Karpas-422 (cell line): ENCODE results near the gene INSYN2A. TPM values are rescaled to one million over a fixed set of nuclear protein-coding genes. Genes with fewer than 3 reads are reported as not detected.

Source experiments
- DNase-seq: peaks from one replicate; pipeline ENCODE4 v3.0.0-alpha.2; 2015
- H2AFZ ChIP-seq: fragments of 200-600 bp; sonication (generic); 2 replicates; pipeline ENCODE4 v1.6.1; 2014; ENCODE audit warnings: antibody characterized with exemption, low read length, mixed read lengths
- H3K27ac ChIP-seq: fragments of 200-600 bp; sonication (generic); 2 replicates; pipeline ENCODE4 v1.5.1; 2014; ENCODE audit warnings: mild to moderate bottlenecking, low read length, moderate library complexity
- H3K27me3 ChIP-seq: fragments of 200-600 bp; sonication (generic); 2 replicates; pipeline ENCODE4 v1.6.1; 2014; ENCODE audit warnings: low read length, mixed read lengths
- H3K36me3 ChIP-seq: fragments of 200-600 bp; sonication (generic); 2 replicates; pipeline ENCODE4 v1.6.1; 2014; ENCODE audit warnings: low read length, mixed read lengths; ENCODE audit not compliant: insufficient read depth
- H3K4me1 ChIP-seq: fragments of 200-600 bp; sonication (generic); 2 replicates; pipeline ENCODE4 v1.6.1; 2014; ENCODE audit warnings: mild to moderate bottlenecking, low read length, mixed read lengths
- H3K4me2 ChIP-seq: fragments of 200-600 bp; sonication (generic); 2 replicates; pipeline ENCODE4 v1.6.1; 2014; ENCODE audit warnings: low read length, low read depth, mild to moderate bottlenecking; ENCODE audit not compliant: poor library complexity, severe bottlenecking
- H3K4me3 ChIP-seq: fragments of 200-600 bp; sonication (generic); 2 replicates; pipeline ENCODE4 v1.5.1; 2014; ENCODE audit warnings: mild to moderate bottlenecking, antibody characterized with exemption, low read length, mixed read lengths
- H3K79me2 ChIP-seq: fragments of 200-600 bp; sonication (generic); 2 replicates; pipeline ENCODE4 v1.6.1; 2014; ENCODE audit warnings: mild to moderate bottlenecking, low read length, mixed read lengths
- H3K9ac ChIP-seq: fragments of 200-600 bp; sonication (generic); 2 replicates; pipeline ENCODE4 v1.6.0; 2014; ENCODE audit warnings: low read length
- H3K9me2 ChIP-seq: fragments of 200-600 bp; sonication (generic), shearing (Covaris generic); replicated peaks from 2 replicates; pipeline ENCODE4 v1.6.0; 2014; ENCODE audit warnings: mild to moderate bottlenecking, low read length, moderate library complexity; ENCODE audit not compliant: insufficient read depth
- H3K9me3 ChIP-seq: fragments of 300-700, 200-600 bp; sonication (generic); 2 replicates; pipeline ENCODE4 v1.6.1; 2014; ENCODE audit warnings: low read length, mixed read lengths
- H4K20me1 ChIP-seq: fragments of 200-600 bp; sonication (generic); 2 replicates; pipeline ENCODE4 v1.6.1; 2014; ENCODE audit warnings: mild to moderate bottlenecking, antibody characterized with exemption, low read length, low read depth; ENCODE audit not compliant: insufficient read depth
- total RNA-seq: library from RNA; depleted of rRNA; stranded (reverse); fragments of >200 nt; shearing (Covaris generic); gene quantifications from 2 replicates; pipeline ENCODE4 v1.2.3, GENCODE V29; 2014; ENCODE audit warnings: low replicate concordance

Gene INSYN2A
- total RNA-seq, 1 experiment from 2014 or later, result not detected

DNA sequence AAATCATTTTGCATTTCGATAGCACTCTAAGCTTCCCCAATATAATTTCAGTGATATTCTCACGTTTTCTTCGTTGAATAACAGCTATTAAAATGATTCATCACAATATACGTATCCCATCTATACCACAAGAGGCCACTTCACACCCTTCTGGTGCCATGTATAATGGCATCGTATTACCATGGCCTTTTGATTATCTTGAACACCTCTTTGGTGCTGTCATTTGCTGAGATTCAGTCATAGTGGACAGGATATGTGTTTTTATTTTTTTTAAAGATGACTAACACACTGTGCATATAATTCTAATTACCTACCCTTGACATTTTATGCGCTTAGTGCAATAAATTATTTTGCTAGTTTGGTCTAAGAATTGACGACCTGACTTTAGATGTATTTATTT, 6.7 kb upstream of the INSYN2A start:
- Histone ChIP-seq H3K9me2 (no peaks in the 10 kb centered on the region), H3K9me3 (no peaks in the 10 kb centered on the region), H3K27me3 (no peaks in the 10 kb centered on the region), H2AFZ (no peak overlapping the region), H3K79me2 (no peaks in the 10 kb centered on the region), H3K27ac (no peak overlapping the region), H3K4me2 (no peak overlapping the region), H3K9ac (no peak overlapping the region), H3K36me3 (no peaks in the 10 kb centered on the region), H4K20me1 (no peaks in the 10 kb centered on the region), H3K4me3 (no peak overlapping the region), H3K4me1 (no peaks in the 10 kb centered on the region)
- no peak for DNase-seq

GRCh38 chr10:127200646-127201045, 4.3 kb upstream of the INSYN2A start:
- no peaks in the 10 kb centered on the region for H3K4me1 ChIP-seq
- no peaks in the 10 kb centered on the region for H4K20me1 ChIP-seq
- no peaks in the 10 kb centered on the region for H3K36me3 ChIP-seq
- H3K27me3 ChIP-seq, result no peaks in the 10 kb centered on the region
- H3K79me2 ChIP-seq, result no peaks in the 10 kb centered on the region
- no peaks in the 10 kb centered on the region for H3K9me2 ChIP-seq
- no peak overlapping the region for H3K4me3 ChIP-seq
- no peak overlapping the region for H2AFZ ChIP-seq
- no peak overlapping the region for H3K4me2 ChIP-seq
- no peak overlapping the region for H3K27ac ChIP-seq
- no peaks in the 10 kb centered on the region for H3K9me3 ChIP-seq
- DNase-seq, result no peak
- no peak overlapping the region for H3K9ac ChIP-seq

DNA sequence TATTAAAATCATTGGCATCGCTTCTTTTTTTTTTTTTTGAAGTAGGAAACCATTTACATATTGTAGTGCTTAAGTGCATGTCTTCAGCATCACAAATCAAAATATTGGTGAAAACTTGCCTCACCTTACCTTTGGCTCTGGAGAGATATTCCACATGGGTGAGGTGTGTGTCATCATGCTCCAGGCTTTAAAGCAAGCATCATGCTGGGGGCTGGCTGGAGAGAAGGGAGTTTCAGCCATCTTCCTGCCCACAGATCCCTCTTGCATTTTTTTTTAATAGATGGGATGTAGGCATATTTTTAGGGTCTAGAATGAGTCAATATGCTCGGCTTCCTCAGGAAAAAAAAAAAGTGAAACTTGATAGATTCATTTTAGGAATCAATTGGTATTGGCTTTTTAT, 2.3 kb upstream of the INSYN2A start:
- DNase-seq, result no peak
- Histone ChIP-seq H3K27me3 (no peaks in the 10 kb centered on the region), H2AFZ (no peak overlapping the region), H4K20me1 (no peaks in the 10 kb centered on the region), H3K4me2 (no peak overlapping the region), H3K4me3 (no peak overlapping the region), H3K4me1 (no peaks in the 10 kb centered on the region), H3K27ac (no peak overlapping the region), H3K9ac (no peak overlapping the region), H3K36me3 (no peaks in the 10 kb centered on the region), H3K9me2 (no peaks in the 10 kb centered on the region), H3K9me3 (no peaks in the 10 kb centered on the region), H3K79me2 (no peaks in the 10 kb centered on the region)

GRCh38 chr10:127198307-127198706, 1.9 kb upstream of the INSYN2A start:
- Histone ChIP-seq H4K20me1 (no peaks in the 10 kb centered on the region), H3K4me3 (no peak overlapping the region), H3K9me2 (no peaks in the 10 kb centered on the region), H2AFZ (no peak overlapping the region), H3K27me3 (no peaks in the 10 kb centered on the region), H3K79me2 (no peaks in the 10 kb centered on the region), H3K9me3 (no peaks in the 10 kb centered on the region), H3K9ac (no peak overlapping the region), H3K4me1 (no peaks in the 10 kb centered on the region), H3K27ac (no peak overlapping the region), H3K36me3 (no peaks in the 10 kb centered on the region), H3K4me2 (no peak overlapping the region)
- DNase-seq, result no peak

DNA sequence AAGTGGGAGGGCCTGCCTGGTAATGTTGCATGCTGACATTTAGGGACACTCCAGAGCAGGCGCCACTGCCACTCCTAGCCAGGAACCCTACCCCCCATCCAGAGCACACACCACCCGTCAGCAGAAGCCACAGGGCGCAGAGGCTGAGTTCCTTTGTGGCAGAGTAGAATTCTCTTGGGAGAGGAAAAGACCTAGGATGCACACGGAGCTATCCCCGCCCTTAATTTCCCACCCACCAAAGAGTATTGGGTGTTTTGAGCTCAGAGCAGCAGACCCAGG, 702 bp upstream of the INSYN2A start:
- H3K4me2 ChIP-seq, result no peak overlapping the region

DNA sequence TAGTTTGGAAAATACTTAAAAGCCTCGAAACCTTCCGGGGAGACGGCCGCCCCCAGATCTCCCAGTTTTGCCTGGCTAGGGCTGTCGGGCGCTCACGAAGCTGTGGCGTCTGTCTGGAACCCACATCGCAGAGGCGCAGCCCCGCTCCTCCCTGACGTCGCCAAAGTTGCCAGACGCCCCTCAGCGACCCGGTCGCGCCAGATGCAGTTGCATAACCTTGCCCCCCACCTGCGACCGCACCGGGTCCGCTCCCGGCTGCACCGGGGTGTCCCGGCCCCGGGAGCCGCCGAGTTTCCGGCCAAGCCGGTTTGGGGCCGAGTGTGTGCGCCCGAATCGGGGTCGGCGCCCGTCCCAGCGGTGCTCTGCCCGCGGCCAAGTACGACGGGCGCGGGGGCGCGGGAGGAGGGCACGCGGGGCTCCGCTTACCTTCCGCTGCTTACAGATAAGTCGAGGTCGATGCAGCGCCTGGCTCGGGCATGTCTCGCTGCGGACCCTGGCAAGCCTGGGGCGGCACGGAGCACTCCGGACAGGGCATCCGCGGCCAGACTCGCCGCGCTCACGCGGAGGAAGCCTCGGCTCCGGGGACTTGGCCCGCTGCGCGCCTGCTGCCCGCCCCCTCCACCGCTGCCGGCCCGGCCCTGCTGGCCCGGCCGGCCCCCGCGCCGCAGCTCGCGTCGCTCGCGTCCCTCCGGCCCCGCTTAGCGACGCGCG, 665 bp downstream of the INSYN2A start:
- Histone ChIP-seq H3K36me3 (no peaks in the 10 kb centered on the region), H3K4me3 (no peak overlapping the region), H3K9ac (no peak overlapping the region), H3K9me3 (no peaks in the 10 kb centered on the region), H2AFZ (no peak overlapping the region), H3K4me1 (no peaks in the 10 kb centered on the region), H3K27ac (no peak overlapping the region), H3K27me3 (no peaks in the 10 kb centered on the region), H3K4me2 (no peak overlapping the region), H3K79me2 (no peaks in the 10 kb centered on the region), H3K9me2 (no peaks in the 10 kb centered on the region), H4K20me1 (no peaks in the 10 kb centered on the region)
- DNase-seq, result no peak

More for the DNA sequence above, 702 bp upstream of the INSYN2A start:
- Histone ChIP-seq H2AFZ (no peak overlapping the region), H4K20me1 (no peaks in the 10 kb centered on the region), H3K9me3 (no peaks in the 10 kb centered on the region), H3K79me2 (no peaks in the 10 kb centered on the region), H3K4me3 (no peak overlapping the region), H3K27me3 (no peaks in the 10 kb centered on the region), H3K4me1 (no peaks in the 10 kb centered on the region), H3K9me2 (no peaks in the 10 kb centered on the region), H3K36me3 (no peaks in the 10 kb centered on the region), H3K9ac (no peak overlapping the region), H3K27ac (no peak overlapping the region)
- no peak for DNase-seq

DNA sequence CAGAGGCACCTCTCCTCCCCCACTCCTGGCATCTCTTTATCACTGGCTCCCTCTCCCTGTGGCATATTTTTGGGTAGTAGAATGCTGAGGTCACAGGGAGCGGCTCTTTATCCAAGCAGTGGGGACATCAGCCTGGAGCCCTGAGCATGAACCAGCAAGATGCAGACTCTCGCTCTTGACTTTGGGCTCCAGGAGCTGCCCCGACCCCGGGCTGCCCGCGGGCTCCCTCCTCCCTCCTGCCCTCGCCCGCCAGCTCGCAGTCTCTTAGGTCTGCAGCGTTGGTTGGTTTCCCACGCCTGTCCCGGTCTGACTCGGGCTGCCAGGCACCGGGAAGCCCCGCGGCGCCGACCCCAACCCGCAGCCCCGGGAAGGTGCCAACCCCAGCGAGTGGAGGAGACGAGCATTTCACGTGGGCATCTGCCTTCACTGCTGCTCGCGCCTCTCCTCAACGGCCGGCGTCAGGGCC, 1.3 kb downstream of the INSYN2A start:
- Histone ChIP-seq H3K4me3 (no peak overlapping the region), H3K27me3 (no peaks in the 10 kb centered on the region), H3K79me2 (no peaks in the 10 kb centered on the region), H3K9me3 (no peaks in the 10 kb centered on the region), H4K20me1 (no peaks in the 10 kb centered on the region), H2AFZ (no peak overlapping the region), H3K36me3 (no peaks in the 10 kb centered on the region), H3K4me1 (no peaks in the 10 kb centered on the region), H3K27ac (no peak overlapping the region), H3K9ac (no peak overlapping the region), H3K9me2 (no peaks in the 10 kb centered on the region), H3K4me2 (no peak overlapping the region)
- no peak for DNase-seq

- Histone ChIP-seq H4K20me1 (no peaks in the 10 kb centered on the region), H3K9me3 (no peaks in the 10 kb centered on the region), H3K27me3 (no peaks in the 10 kb centered on the region), H3K4me1 (no peaks in the 10 kb centered on the region), H3K4me2 (no peak overlapping the region), H2AFZ (no peak overlapping the region), H3K9me2 (no peaks in the 10 kb centered on the region), H3K27ac (no peak overlapping the region), H3K4me3 (no peak overlapping the region), H3K36me3 (no peaks in the 10 kb centered on the region), H3K79me2 (no peaks in the 10 kb centered on the region), H3K9ac (no peak overlapping the region)
- no peak for DNase-seq
These were observed 1.8 kb downstream of the INSYN2A start for GRCh38 chr10:127194599-127194998.

- Histone ChIP-seq H3K79me2 (no peaks in the 10 kb centered on the region), H3K4me3 (no peak overlapping the region), H3K36me3 (no peaks in the 10 kb centered on the region), H3K27ac (no peak overlapping the region), H3K27me3 (no peaks in the 10 kb centered on the region), H3K9me3 (no peaks in the 10 kb centered on the region), H2AFZ (no peak overlapping the region), H3K9me2 (no peaks in the 10 kb centered on the region), H3K9ac (no peak overlapping the region), H4K20me1 (no peaks in the 10 kb centered on the region), H3K4me2 (no peak overlapping the region), H3K4me1 (no peaks in the 10 kb centered on the region)
- no peak for DNase-seq
These were observed 2.3 kb downstream of the INSYN2A start for GRCh38 chr10:127194111-127194510.
